Inferior parietal cortex (tissue), 1 donor: Measurements from ENCODE around the gene CNIH2.

Experiments used
- DNase-seq: peaks from one replicate; pipeline ENCODE4 v3.0.0-alpha.2; 2016; ENCODE audit errors: extremely low spot score

Gene CNIH2

DNA sequence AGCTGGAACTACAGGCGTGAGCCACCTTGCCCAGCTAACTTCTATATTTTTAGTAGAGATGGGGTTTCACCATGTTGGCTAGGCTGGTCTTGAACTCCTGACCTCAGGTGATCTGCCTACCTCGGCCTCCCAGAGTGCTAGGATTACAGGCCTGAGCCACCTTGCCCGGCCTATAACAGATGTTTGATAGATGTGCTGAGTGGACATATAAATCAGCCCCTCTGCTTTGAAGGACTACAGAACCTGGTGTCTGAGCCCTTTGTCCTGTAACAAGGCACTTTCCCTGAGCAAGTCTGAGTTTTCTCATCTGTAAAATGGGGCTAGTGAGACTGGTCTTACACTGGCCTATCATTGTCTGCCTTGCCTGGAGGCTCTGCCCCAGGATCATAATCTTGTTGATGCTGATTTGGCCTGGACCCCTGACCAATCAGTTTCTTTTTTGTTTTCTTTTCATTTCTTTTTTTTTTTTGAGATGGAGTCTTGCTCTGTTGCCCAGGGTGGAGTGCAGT is 51.2 kb downstream of the CNIH2 start:
- DNase-seq: no peak

DNA sequence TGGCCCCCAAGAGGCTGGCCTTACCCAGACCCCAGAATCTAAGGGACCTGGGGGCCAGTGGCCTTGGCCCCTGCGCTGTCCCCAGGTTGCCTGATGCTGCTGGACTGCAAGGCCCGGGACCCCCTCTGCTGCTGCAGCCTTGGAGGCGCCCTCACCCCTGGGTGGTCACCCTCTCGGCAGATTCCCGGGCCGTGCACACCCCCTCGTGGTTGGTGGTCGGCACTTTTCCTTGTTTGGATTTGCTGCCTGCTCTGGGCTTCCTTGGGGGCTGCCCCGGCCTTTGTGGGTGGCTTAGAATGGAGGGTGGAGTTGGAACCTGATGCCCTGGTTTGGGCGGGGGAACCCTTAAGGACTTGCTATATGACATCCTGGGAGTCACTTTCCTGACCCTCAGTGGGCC is 53.0 kb downstream of the CNIH2 start:
- no peak for DNase-seq

DNA sequence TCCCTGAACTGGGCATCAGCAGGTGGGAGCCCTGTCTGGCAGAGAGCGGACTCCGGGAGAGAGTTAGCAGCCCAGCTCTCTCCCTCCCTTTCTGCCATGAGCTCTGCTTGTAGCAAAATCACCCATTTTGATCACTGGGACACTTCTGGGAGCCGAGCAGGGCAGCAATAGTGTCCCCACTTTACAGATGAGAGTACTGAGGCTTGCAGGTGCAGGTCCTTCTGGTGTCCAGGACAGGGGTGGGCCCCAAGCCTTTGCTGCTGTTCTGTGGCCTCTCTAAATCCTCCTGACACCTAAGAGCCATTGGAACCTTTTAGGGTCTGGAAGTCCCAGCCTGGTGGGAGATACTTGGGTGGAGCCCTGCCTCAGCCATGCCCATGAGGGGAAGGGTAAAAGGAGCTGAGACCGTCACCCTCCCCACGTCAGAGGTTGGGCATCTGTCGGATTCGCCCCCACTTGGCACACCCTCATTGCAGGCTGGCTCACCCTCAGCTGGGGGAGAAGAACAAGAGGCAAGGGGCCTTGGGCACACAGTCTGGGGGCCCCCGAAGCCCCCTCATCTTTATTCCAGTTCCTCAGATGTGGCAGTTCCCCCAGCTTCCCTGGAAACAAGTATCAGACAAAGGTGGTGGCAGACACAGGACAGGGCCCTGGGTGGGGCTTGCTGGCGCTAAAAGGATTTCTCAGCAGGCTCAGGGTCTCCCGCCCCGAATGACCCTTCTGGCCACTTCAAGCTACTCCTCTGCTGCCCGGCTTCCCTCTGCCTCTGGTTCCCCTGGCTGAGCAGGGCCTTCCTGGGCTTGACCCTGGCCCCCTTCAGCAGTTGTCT is 53.8 kb downstream of the CNIH2 start:
- no peak for DNase-seq

GRCh38 chr11:66332371-66333219 is 54.6 kb downstream of the CNIH2 start:
- DNase-seq: no peak

GRCh38 chr11:66333220-66333877 is 55.4 kb downstream of the CNIH2 start:
- no peak for DNase-seq
